ENCODE measurements around the gene SIAH3.

- TF ChIP-seq, protein P1, sequence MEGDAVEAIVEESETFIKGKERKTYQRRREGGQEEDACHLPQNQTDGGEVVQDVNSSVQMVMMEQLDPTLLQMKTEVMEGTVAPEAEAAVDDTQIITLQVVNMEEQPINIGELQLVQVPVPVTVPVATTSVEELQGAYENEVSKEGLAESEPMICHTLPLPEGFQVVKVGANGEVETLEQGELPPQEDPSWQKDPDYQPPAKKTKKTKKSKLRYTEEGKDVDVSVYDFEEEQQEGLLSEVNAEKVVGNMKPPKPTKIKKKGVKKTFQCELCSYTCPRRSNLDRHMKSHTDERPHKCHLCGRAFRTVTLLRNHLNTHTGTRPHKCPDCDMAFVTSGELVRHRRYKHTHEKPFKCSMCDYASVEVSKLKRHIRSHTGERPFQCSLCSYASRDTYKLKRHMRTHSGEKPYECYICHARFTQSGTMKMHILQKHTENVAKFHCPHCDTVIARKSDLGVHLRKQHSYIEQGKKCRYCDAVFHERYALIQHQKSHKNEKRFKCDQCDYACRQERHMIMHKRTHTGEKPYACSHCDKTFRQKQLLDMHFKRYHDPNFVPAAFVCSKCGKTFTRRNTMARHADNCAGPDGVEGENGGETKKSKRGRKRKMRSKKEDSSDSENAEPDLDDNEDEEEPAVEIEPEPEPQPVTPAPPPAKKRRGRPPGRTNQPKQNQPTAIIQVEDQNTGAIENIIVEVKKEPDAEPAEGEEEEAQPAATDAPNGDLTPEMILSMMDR (conservative IDR thresholded peaks at IDR 0.05; ENCODE audit: low read depth in 2 of 2): no peak
- TF ChIP-seq EZH2 (IDR thresholded peaks at IDR 0.05; ENCODE audit: low read depth, unreplicated experiment) (no peak), CREB1 (CRISPR knock-in tag; IDR thresholded peaks at IDR 0.05; ENCODE audit: low read depth) (no peak), EZH2phosphoT487 (IDR thresholded peaks at IDR 0.05; ENCODE audit: unreplicated experiment) (no peak), ETS1 (IDR thresholded peaks at IDR 0.05) (no peak), POLR2AphosphoS5 (IDR thresholded peaks at IDR 0.05; ENCODE audit: low read depth) (no peak), JUNB (IDR thresholded peaks at IDR 0.05; ENCODE audit: unreplicated experiment) (no peak), ZNF114 (CRISPR knock-in tag; IDR thresholded peaks at IDR 0.05) (no peak), NANOG (IDR thresholded peaks at IDR 0.05; ENCODE audit: borderline replicate concordance) (no peak), STAT1 (IDR thresholded peaks at IDR 0.05; ENCODE audit: unreplicated experiment) (no peak)
- TF ChIP-seq, protein P2, sequence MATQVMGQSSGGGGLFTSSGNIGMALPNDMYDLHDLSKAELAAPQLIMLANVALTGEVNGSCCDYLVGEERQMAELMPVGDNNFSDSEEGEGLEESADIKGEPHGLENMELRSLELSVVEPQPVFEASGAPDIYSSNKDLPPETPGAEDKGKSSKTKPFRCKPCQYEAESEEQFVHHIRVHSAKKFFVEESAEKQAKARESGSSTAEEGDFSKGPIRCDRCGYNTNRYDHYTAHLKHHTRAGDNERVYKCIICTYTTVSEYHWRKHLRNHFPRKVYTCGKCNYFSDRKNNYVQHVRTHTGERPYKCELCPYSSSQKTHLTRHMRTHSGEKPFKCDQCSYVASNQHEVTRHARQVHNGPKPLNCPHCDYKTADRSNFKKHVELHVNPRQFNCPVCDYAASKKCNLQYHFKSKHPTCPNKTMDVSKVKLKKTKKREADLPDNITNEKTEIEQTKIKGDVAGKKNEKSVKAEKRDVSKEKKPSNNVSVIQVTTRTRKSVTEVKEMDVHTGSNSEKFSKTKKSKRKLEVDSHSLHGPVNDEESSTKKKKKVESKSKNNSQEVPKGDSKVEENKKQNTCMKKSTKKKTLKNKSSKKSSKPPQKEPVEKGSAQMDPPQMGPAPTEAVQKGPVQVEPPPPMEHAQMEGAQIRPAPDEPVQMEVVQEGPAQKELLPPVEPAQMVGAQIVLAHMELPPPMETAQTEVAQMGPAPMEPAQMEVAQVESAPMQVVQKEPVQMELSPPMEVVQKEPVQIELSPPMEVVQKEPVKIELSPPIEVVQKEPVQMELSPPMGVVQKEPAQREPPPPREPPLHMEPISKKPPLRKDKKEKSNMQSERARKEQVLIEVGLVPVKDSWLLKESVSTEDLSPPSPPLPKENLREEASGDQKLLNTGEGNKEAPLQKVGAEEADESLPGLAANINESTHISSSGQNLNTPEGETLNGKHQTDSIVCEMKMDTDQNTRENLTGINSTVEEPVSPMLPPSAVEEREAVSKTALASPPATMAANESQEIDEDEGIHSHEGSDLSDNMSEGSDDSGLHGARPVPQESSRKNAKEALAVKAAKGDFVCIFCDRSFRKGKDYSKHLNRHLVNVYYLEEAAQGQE (IDR thresholded peaks at IDR 0.05; ENCODE audit: unreplicated experiment): no peak
These were observed 54.9 kb downstream of the SIAH3 start for GRCh38 chr13:45796426-45797235.

Measured in GM23338 (cell line).